ENCODE results near the gene PLXNC1.

Gene PLXNC1

DNA sequence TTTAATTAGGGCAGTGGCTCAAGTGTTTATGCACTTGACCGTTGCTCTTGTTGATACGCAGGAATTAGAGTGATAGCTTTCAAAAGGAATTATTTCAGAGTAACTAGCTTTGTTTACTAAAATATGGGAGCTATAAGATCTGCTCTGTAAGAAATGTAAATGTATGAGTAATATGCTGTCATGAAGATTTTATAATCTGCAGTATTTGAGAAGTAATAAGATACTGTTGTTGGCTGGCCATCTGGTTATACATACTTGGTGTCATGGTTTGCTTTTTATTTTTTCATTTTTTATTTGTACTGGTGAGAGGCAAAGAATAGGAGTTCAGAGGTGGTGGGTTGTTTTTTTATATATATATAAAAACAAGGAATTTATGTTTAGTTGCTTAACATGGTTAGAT, 58.5 kb downstream of the PLXNC1 start:
- H3K4me3 ChIP-seq (replicated peaks in 1 of 2; ENCODE audit: low read depth in 2 of 2, low read length in 2 of 2): no peak overlapping the region
- peak in 1 of 2 donors; percentile 18 for DNase-seq (ENCODE audit: low read depth in 2 of 2)
- TF ChIP-seq, protein P1, sequence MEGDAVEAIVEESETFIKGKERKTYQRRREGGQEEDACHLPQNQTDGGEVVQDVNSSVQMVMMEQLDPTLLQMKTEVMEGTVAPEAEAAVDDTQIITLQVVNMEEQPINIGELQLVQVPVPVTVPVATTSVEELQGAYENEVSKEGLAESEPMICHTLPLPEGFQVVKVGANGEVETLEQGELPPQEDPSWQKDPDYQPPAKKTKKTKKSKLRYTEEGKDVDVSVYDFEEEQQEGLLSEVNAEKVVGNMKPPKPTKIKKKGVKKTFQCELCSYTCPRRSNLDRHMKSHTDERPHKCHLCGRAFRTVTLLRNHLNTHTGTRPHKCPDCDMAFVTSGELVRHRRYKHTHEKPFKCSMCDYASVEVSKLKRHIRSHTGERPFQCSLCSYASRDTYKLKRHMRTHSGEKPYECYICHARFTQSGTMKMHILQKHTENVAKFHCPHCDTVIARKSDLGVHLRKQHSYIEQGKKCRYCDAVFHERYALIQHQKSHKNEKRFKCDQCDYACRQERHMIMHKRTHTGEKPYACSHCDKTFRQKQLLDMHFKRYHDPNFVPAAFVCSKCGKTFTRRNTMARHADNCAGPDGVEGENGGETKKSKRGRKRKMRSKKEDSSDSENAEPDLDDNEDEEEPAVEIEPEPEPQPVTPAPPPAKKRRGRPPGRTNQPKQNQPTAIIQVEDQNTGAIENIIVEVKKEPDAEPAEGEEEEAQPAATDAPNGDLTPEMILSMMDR (IDR thresholded peaks at IDR 0.05; ENCODE audit: low read depth, low read length): no peak

DNA sequence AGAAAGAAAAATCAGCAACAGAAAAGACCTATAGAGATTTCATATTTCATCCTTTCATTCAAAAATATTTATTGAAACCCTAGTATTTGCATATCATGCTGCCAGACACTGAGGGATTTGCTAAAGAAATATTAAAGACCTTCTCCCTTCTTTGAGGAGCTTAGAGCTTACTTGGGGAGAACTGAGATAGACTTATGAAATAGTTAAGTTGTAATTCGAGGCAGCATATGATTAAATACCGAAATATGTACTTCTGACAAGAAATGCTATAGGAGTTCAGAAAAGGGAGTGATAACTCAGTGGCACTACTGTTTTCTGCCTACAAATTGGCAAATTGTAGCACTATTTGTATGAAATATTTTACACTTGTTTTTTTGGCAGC, 59.1 kb downstream of the PLXNC1 start:
- TF ChIP-seq, protein P1 (IDR thresholded peaks at IDR 0.05; ENCODE audit: low read depth, low read length): no peak
- no peak overlapping the region for H3K4me3 ChIP-seq (replicated peaks in 1 of 2; ENCODE audit: low read depth in 2 of 2, low read length in 2 of 2)
- no peak for DNase-seq (ENCODE audit: low read depth in 2 of 2)

DNA sequence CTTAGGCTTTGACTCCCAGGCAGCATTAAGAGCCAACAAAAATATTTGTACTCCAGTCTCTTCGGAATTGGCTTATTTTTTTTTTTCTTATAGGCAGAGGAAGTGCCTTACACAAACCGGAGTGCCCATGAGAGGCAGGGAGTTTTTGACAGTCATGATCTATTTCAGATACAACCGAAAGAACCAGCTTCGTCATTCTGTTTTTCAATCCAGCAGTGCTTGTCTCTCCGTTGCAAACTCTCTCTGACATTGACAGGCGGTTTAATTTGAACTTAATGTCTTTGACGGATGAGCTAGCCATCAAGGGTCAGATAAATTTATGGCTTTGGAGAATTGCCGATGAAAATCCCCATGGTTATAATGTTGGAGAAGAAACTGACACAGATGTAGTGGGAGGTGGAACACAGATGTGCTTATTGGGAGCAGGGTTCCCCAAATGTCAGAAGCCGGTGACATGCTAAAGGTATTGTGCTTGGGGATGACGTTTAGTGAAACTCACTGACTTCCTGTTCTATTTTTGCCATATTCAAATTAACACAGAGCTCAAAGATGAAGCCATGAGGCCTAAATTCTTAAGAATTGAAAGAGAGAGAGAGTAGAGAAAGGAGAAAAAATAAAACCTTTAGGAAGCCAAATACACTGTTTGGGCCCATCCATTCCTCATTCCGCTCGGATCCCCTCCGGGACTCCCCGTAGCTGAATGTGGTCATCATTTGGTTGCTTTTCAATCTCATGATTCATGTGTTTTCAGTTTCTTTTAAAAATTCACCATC, 59.7 kb downstream of the PLXNC1 start:
- DNase-seq (ENCODE audit: low read depth in 2 of 2): peak; percentile 73 to 76
- TF ChIP-seq, protein P1 (IDR thresholded peaks at IDR 0.05; ENCODE audit: low read depth, low read length): no peak
- peak overlapping the region in 1 of 2 donors; percentile 0 for H3K4me3 ChIP-seq (replicated peaks in 1 of 2; ENCODE audit: low read depth in 2 of 2, low read length in 2 of 2)

DNA sequence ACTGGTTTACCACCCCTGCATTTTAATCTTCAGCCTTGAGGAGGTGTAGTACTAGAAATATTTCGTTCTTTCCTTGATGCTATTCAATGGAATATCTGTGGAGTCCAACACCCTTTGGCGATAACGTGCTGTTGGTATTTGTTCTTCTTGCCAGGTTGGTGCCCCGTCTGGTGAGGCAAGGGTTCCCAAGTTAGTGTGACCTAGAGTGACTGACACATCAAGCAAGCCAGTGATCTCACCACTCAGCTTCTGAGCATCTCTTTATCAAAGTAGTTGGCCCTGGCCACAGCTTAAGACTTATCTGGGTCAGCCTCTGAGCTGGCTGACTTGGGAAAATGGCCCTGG, 60.2 kb downstream of the PLXNC1 start:
- no peak overlapping the region for H3K4me3 ChIP-seq (replicated peaks in 1 of 2; ENCODE audit: low read depth in 2 of 2, low read length in 2 of 2)
- TF ChIP-seq, protein P1 (IDR thresholded peaks at IDR 0.05; ENCODE audit: low read depth, low read length): no peak
- DNase-seq (ENCODE audit: low read depth in 2 of 2): no peak

DNA sequence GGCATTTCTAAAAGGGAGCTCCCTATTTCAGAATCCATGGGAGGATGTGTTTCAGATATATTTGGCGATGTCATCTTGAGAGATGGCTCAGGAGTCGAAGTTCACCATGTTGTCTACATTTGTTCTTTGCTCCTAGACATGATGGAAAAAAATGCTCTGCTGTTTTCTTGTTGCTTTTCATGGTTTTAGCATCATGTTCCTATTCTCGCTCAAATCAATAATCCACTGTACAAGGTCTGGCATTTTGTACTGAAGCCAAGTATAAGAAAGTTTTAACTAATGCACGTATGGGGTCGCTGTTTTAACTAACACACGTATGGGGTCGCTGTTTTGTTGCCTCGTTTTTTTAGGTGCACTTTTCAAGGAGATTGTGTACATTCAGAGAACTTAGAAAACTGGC, 60.9 kb downstream of the PLXNC1 start:
- TF ChIP-seq, protein P1 (IDR thresholded peaks at IDR 0.05; ENCODE audit: low read depth, low read length): no peak
- H3K4me3 ChIP-seq (replicated peaks in 1 of 2; ENCODE audit: low read depth in 2 of 2, low read length in 2 of 2): no peak overlapping the region
- DNase-seq (ENCODE audit: low read depth in 2 of 2): no peak

DNA sequence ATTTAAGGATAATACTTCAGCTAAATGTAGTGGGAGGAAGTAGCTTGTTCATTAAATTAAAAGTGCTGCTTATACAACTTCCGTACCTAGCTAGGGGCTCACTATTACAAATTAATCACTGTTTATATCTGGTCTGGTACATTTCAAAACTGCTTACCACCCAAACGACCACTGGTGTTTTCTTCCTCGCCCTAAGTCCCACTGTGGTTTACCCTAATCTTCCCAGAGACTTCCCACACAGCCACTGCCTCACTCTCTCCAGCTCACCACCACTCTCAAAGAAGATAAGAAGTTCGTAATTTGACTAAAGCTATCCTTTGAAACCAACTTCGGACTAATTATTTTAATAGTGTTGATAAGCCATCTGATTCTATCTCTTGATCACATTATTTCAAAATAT, 62.6 kb downstream of the PLXNC1 start:
- no peak for DNase-seq (ENCODE audit: low read depth in 2 of 2)
- TF ChIP-seq, protein P1 (IDR thresholded peaks at IDR 0.05; ENCODE audit: low read depth, low read length): no peak
- no peak overlapping the region for H3K4me3 ChIP-seq (replicated peaks in 1 of 2; ENCODE audit: low read depth in 2 of 2, low read length in 2 of 2)

DNA sequence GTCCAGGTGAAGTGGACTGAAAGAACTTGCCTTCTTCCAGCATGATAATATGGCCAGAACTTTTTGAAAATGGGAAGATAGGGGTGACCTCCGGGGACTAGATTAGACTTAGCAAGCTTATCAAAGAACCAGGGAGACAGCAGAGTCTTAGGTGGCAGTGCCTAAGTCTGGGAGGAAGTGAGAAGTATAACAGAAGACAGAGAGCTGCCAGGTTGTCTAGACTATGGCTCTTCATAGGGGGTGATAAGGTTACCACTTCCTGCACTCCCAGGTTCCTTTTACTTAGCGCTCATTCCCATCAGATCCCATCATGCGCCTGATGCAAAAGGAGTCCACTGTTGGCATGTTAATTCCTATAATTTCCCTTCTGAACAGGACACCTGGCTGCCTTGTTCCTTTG, 69.9 kb downstream of the PLXNC1 start:
- no peak for DNase-seq (ENCODE audit: low read depth in 2 of 2)
- TF ChIP-seq, protein P1 (IDR thresholded peaks at IDR 0.05; ENCODE audit: low read depth, low read length): no peak
- H3K4me3 ChIP-seq (replicated peaks in 1 of 2; ENCODE audit: low read depth in 2 of 2, low read length in 2 of 2): no peak overlapping the region
